Measurements from ENCODE around the gene BRCA1.
"Not testable (repeated sequence)": the region's sequence is repeated elsewhere in the genome, so short reads cannot be mapped to it uniquely, and the experiment has no call there.

BRCA1 gene

DNA sequence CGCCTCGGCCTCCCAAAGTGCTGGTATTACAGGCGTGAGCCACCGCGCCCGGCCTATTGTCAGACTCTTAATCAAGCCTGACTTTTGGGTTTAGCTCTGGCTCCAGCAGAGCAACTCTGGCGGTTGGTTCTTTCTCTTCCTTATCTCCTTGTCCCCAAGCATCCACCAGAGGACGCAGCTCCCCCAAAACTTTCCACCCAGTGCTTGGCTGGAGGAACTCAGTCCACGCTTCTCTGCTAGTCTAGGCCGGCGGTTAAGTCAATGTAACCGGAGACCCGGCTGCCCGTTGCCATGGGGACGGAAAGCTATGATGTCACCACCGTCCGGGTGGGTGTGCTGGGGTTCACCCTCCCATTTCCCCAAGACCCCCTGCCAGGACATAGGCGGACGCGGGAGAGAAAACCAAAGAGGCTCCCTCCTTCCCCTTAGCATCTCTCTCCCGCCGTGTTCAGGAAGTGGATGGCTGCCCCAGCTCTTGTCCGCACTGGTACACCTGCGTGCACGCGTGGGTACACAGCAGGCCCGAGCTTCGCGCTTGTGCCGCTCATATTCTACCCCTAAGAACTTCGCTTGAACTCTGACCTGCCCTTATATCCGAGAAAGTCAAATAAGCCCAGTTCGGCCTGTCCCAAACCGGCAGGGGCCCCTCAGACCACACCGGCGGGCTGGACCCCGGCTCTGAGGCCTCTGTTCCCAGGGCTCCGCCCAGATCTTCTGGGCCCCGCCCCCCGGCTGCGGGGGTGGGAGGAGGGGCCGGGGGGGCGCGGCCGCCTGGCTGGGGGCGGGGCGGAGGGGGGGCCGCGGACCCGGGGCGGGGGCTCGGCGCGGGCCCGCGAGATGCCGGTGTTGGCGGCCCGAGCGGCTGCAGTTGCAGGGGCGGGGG, 100.5 kb downstream of the BRCA1 start, which contains the start of gene RND2:
Gene RND2 (plus strand): TSS at position 825 of the 883 bp plus-strand sequence. CDS start 117 bp downstream, outside the sequence.
- DNase-seq: peak; percentile 99

DNA sequence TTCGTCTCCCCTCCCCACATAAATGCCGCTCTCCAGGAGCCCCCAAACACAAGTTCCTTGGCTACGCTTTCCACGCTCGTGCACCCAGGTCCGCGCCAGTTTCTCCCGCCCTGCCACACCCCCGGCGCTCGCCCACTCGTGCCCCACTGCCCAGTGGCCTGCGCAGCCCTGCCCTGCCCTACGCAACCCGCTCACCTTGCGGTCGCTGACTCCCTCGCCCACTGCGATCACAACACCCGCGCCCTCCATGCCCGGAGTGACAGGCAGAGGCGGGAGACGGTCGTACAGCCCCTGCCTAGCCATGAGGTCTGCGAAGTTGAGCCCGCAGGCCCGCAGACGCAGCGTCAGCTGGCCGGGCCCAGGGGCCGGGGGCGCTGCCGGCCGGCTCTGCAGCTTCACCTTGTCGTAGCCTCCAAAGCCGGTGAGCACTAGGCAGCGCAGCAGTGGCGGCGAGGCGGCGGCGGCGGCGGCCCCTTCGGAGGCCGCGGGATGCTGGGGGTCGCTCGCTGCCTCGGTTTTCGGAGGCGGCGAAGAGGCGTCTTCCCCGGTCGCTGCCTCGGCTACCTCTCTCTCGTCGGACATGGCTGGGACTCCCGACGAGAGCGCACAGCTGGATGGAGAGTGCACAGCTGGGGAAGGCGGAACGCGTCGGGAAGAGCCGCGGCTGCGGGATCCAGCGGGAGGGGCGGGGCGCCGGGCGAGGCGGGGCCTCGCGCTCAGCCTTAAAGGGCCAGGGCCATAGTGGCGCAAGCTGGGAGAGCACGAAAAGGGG, 103.2 kb downstream of the BRCA1 start, which contains the start of gene VAT1:
Gene VAT1 (minus strand): TSS at position 645 of the 772 bp plus-strand sequence. CDS start 63 bp downstream, at position 582.
- DNase-seq: peak; percentile 92

DNA sequence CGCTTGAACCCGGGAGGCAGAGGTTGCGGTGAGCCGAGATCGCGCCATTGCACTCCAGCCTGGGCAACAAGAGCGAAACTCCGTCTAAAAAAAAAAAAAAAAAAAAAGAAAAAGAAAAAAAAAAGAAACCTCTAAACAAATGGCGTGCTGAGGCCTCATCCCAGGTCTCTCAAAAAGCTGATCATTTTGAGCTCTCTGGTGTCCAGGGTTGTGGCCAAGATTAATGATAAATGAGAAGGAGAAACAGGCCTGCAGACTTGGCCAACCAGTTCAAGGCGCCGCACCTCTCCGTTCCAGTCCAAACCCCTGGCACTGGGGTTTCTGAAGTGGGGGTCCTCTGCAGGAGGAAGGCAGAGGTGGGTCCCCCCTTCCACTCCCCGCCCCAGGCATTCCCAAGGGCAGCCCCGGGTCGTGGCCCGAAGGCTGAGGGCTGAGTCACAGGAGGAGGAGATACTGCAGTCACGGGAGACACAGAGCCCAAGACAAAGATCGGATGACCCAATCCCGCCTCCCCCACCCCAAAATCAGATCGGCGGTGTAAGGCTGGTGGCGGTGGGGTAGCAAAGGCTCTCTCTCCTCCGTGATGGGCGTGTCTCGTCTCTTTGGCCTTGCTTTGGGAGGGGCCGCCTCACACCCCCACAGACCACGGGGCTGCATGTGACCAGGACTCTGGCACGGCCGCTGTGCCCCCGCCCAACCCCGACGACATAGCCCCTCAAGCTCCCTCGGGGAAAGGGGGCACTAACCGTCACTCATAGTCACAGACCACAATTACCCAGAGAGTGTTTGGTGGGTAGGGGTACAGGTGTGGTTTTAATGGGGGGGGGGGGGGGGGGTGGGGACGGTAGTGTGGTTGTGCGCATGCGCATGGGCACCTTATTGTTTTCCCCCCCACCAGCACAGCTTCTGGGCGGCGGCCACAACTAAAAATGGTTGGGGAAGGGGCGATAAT, 104.1 kb downstream of the BRCA1 start:
- DNase-seq: peak; percentile 95

DNA sequence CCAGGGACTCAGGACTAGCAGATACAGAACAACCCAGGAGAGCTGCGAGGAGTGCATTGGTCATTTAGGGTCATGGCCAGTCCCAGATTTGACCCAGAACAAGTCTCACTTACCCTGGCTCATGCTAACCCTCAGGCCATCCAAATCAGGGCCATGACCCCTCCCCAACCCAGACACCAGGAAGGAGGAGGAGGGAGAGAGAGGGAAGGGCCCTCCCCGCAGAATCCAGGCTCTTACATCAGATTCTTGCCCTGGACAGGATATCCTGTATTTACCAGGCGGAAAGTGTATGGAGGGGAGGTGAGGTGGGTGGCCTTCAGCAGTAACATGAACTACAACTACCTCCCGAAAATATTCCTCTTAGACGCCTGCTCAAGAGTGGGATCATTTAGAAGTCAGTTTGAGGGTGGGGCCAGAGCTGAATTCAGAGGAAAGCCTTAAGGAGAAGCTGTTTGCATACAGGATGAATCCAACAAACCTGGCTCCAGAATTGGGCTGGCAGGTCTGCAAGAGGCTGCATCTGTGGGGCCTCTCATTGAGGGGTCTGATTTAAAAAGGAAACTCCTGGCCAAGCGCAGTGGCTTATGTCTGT, 105.0 kb downstream of the BRCA1 start:
- peak; percentile 86 for DNase-seq

DNA sequence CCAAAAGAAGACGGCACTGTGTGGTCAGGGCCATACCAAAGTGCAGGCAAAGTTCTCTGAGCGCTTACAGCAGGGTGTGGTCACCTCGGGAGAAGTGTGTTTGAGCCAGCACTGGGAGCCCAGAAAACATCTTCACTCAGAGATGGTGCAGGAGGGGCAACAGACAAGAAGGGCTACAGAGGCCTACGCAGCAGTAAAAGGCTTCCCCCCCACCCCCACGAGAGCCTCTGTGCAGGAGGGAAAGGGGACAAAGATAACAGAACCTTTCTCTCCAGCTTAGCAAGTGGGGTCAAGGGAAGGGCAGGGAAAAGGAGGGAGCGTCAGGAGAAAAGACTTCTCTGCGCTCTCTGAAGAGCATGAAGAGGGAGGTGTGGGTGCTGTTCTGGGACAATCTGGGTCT, 105.7 kb downstream of the BRCA1 start:
- no peak for DNase-seq

DNA sequence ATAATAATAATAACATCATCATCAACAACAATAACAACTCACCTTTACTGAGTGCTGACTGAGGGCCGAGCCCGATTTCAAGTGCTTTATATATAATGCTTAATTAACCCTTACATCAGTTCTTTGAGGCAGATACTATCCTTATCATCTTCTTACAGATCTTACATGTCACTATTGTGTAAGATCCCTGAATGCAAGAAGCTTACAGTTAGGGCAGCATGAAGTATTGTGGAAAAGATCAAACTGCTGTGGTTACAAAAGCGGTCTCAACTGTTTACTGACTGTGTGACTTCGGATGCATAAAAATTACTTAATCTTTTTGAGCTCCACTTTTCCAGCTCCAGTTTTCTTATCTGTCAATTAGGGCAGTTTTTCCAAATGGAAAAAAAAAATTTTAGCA, 106.2 kb downstream of the BRCA1 start:
- no peak for DNase-seq

DNA sequence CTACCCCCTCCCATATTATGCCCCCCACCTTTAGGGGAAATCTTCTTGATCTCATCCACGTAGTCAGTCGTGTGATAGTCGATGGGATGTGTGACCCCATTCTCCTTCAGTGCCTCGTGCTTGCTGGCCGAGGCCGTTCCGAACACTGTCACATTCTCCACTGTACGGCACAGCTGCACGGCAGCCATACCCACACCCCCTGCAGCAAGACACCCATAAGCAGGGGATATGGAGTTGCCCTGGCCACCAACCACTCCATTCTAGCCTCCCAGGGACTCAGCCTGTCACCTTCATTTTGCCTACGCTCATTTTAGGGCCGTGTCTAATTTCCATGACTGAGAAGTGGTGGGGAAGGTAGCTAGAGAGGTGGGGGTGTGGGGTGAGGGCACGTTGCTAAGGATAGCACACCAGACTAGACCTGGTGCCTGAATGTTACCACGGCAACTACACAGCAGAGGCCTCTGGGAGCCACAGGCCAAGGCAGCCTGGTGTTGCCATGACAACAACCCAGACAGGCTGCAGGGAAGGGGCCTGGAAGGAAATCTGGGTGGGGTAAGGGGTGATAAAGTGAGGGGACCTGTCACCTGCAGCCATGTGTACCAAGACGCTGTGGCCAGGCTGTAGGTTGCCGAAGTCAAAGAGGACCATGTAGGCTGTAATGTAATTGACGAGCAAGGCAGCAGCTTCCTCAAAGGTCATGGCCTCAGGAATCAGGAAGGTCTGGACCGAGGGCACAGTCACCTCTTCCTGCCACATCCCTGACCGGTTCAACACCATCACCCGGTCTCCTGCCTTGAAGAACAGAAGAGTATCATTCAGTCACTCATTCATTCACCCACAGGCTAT, 106.9 kb downstream of the BRCA1 start:
- DNase-seq: peak; percentile 81

DNA sequence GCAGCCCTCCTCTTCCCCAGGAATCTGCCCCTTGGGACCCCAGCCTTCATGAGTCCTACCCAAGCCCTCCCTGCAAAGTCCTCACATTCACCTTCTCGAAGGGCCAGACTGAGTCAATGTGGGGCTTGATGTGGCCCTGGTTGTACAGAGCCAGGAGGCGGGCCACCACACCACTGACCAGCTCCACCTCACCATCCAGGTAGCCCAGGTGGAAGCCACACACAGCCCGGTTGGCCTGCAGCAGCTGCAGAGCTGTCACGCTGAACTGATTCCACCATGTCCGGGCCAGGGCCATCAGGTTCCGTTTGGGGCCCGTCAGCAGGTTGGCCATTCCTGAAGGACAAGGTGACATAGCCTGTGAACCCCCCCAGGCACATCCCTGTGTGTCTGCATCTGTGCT, 108.9 kb downstream of the BRCA1 start:
- no peak for DNase-seq

DNA sequence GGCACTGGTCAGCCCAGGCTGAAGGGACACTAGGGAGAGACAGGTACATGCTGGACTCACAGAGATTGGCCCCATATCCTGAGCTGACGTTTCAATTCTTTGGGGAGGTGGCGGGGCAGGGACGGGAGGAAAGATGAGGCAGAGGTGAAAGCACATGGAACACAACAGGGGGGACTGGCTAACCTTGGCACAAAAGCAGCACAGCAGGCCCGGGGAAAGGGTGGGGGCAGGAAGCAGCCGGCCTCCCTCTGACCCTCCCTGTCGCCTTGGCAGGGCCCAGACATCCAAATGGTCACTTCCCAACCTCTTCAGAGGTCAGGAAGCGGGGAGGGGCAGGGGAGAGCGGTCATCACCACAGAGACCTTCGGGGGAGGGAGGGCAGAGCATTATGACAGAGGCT, 109.6 kb downstream of the BRCA1 start:
- DNase-seq: no peak

DNA sequence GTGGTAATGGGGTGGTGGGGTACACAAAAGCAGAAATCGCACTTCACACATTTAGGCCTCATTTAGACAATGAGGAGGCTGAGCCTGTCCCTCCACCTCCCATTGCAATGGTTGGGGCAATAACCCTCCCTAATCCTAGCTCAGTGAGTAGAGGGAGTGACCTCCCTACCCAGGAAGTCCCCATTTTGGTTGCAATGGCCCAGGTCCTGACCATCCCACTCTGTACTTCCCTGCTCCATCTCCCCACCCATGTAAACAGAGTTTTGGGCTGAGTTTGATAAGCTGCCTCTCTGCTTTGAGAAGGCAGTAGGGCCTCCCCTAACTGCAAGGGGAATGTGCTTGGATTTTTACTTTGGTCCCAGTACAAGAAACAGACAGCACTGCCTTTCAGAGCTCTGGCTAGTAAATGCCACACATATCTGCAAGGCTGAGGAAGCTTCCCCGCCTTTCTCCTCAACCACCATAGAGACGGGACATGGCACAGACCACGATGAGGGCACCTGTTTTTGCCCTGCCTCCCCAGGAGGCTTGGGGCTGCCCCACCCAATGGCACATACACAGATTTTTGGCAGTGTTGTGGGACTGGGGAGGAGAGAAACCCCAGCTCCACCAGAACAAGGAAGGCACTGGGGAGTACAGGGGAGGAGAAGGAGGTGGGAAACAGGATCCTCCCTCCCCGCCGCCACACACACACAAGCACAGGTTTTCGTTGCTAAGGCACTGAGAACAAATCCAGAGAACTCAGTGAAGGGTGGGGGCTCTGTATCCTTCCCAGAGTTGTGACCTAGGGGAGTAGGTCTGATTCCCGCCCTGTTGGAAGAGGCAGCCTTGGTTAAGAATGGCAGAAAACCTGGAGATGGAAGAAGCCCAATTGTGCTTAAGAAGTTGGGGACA, 110.3 kb downstream of the BRCA1 start:
- no peak for DNase-seq

DNA sequence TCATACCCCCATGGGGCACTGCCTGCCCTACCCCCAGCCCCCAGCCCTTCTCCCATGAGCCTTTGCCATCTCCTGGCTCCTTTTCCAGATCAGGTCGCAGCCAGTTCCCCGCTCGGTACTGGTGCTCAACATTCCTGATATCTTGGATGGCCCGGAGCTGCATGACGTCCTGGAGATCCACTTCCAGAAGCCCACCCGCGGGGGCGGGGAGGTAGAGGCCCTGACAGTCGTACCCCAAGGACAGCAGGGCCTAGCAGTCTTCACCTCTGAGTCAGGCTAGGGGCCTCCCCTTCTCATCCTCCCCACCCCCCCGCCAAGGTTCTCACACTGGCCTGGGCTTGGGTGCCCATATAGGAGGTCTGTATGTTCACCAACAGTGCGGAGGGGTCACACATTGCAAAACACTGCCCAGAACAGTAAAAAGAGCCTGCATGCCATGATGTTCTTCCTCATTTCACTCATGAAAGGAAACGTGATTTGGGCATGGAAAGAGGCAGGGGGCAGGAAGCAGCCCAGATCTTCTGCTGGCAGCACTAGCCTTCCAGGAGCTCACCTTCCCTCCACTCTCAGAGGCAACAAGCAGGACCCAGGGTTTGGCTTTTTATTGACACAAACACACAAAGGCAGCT, 111.0 kb downstream of the BRCA1 start:
- no peak for DNase-seq

DNA sequence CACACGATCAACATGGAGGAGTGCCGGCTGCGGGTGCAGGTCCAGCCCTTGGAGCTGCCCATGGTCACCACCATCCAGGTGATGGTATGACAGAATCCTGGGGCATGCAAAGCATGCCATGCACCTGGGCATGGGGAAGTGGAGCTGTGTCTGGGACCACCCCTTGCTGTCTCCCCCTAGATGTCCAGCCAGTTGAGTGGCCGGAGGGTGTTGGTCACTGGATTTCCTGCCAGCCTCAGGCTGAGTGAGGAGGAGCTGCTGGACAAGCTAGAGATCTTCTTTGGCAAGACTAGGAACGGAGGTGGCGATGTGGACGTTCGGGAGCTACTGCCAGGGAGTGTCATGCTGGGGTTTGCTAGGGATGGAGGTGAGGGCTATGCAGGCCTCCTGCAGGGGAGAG, 111.9 kb downstream of the BRCA1 start:
- no peak for DNase-seq

DNA sequence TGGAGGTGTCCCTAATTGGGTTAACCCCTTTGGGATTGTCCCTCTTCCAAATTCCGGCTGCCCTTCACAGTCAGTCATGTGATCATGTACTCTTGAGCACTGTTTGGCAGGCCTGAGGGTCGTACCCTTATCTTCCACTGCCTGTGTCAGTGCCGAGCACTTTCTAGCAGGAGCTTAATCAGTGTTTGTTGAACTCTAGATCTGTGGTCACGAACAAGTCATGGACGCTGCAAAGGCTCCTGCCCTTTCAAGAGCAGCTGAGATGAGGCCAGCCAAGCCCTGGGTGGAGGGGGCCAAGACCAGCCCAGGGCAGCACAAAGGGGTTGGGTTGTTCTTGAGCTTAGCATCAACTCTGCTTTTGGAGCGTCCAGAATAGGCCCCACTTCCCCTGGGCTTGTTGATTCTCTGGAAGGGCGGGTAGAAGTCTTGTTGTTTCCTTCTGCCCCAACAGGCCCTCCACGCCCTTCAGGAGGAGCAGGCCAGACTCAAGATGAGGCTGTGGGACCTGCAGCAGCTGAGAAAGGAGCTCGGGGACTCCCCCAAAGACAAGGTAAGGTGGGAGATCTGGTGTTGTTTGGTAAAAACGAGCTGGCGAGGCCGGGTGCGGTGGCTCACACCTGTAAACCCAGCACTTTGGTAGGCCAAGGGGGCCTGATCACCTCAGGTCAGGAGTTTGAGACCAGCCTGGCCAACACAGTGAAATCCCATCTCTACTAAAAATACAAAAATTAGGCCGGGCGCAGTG, 113.3 kb downstream of the BRCA1 start:
- no peak for DNase-seq

DNA sequence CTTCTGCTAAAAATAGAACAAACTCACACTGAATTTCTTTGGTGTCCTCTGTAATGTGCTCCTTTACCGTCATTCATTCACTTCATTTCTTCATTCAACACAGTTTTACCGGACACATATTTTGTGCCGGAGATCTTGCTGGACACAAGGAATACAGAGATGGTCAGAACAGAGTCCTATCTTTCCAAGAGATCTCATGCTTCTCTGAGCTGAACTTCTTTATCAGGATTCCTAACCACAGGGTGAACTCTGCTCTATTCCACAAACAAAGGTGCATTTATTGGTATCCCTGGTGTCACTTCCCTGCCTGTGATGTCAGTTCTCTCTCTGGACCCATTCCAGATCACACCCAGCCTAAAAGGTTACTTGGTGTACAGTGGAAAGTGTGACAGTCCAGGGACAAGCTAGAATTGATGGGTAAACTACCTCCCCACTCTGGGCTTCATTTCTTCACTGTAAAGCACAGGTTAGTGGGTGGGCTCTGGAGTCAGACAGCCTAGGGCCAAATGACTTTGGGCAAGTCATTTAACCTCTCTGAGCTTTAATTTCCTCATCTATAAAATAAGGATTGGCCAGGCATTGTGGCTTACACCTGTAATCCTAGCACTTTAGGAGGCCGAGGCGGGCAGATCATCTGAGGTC, 114.4 kb downstream of the BRCA1 start:
- peak; percentile 79 for DNase-seq

DNA sequence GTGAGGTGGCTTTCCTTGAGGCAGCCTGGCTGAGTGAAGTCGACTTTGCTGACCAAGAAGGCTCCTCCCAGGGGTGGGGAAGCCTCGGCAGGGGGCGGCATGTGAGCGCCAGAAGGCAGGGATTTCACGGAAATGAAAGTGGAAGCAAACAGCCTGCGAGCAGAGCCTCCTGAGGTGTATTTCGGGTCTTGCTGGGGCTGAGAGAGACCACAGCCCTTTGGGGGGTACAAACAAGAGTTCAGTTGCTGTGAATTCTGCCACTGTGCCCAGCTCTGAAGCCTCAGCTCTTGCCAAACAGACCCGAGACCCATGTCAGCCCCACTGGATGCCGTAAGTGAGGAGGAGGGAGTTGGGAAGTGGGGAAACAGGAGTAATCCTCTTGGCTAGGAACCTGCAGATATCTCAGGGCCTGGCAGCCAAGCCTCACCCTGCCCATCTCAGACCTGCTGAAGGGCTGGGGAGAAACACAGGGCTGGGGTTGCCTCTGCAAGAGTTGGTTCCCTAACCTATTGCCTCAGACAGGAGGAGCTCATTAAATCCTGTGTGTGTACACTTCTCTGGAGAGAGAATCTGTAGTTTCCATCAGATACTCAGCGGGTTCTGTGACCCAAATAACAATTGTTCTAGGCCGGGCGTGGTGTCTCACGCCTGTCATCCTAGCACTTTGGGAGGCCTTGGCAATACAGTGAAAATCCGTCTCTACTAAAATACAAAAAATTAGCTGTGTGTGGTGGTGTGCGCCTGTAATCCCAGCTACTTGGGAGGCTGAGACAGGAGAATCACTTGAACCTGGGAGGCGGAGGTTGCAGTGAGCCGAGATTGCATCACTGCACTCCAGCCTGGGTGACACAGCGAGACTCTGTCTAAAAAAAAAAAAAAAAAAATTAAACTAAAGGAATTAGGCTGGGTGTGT, 118.3 kb downstream of the BRCA1 start, which contains the start of gene IFI35:
Gene IFI35 (plus strand): TSS at position 146 of the 913 bp plus-strand sequence. CDS start 164 bp downstream, at position 310.
- DNase-seq: peak; percentile 92

DNA sequence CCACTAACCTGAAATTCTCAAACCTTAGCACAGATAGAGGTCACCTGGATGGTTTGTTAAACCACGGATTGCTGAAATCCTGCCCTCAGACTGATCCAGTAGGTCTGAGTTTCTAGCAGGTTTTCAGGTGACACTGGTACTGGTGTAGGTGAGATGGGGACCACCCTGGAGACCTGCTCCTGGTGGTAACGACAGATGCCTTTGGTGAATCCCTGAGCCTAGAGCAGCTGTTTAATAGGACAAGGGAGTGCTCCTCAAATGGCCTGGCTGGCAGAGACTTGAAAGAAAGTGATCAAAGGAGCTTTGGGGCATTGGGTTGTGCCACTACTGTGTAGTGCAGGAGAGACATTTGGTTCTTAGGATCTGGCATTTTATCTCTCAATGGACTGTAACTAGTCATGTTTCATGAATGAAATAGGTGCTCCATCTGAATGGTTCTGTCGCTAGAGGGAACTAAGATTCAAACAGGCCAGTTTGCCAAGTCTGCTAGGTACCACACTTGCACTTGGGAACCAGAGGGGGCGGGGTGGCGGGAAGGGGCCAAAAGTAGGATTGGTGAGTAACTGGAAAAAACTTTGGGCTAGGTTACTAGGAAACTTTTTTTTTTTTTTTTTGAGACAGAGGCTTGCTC, 121.5 kb downstream of the BRCA1 start:
- DNase-seq: peak; percentile 86

DNA sequence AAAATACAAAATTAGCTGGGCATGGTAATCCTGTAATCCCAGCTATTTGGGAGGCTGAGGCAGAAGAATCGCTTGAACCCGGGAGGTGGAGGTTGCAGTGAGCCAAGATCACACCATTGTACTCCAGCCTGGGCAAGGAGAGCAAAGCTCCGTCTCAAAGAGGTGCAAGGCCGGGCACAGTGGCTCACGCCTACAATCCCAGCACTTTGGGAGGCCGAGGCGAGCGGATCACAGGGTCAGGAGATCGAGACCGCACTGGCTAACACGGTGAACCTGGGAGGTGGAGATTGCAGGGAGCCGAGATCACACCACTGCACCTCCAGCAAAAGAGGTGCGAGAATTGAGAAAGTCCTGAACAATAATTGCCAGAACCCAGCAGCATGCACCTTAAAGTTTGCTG, 124.3 kb downstream of the BRCA1 start:
- DNase-seq: not testable (repeated sequence)

All from islet precursor cell (in vitro differentiated cells).